ENCODE results near the gene GNAI1. TPM values are rescaled to one million over a fixed set of nuclear protein-coding genes. Genes with fewer than 3 reads are reported as not detected.

Gene GNAI1
- total and polyA plus RNA-seq, 4 donors = 8.9 to 38.7 (median 20.9) TPM

GRCh38 chr7:80165177-80165576, 30.5 kb downstream of the GNAI1 start:
- no peak for DNase-seq (ENCODE audit: low spot score)
- no peak for TF ChIP-seq CTCF (IDR thresholded peaks at IDR 0.05; ENCODE audit: low read depth, low read length, missing input control)
- no peak for TF ChIP-seq YY1 (IDR thresholded peaks at IDR 0.05)
- TF ChIP-seq SP1 (IDR thresholded peaks at IDR 0.05) = no peak
- TF ChIP-seq, protein P1, sequence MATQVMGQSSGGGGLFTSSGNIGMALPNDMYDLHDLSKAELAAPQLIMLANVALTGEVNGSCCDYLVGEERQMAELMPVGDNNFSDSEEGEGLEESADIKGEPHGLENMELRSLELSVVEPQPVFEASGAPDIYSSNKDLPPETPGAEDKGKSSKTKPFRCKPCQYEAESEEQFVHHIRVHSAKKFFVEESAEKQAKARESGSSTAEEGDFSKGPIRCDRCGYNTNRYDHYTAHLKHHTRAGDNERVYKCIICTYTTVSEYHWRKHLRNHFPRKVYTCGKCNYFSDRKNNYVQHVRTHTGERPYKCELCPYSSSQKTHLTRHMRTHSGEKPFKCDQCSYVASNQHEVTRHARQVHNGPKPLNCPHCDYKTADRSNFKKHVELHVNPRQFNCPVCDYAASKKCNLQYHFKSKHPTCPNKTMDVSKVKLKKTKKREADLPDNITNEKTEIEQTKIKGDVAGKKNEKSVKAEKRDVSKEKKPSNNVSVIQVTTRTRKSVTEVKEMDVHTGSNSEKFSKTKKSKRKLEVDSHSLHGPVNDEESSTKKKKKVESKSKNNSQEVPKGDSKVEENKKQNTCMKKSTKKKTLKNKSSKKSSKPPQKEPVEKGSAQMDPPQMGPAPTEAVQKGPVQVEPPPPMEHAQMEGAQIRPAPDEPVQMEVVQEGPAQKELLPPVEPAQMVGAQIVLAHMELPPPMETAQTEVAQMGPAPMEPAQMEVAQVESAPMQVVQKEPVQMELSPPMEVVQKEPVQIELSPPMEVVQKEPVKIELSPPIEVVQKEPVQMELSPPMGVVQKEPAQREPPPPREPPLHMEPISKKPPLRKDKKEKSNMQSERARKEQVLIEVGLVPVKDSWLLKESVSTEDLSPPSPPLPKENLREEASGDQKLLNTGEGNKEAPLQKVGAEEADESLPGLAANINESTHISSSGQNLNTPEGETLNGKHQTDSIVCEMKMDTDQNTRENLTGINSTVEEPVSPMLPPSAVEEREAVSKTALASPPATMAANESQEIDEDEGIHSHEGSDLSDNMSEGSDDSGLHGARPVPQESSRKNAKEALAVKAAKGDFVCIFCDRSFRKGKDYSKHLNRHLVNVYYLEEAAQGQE (IDR thresholded peaks at IDR 0.05) = no peak
- TF ChIP-seq GABPA (IDR thresholded peaks at IDR 0.05 in 1 of 2, conservative IDR thresholded peaks at IDR 0.05 in 1 of 2) = no peak
- TF ChIP-seq RXRA (IDR thresholded peaks at IDR 0.05) = no peak
- no peak for TF ChIP-seq NR2F2 (IDR thresholded peaks at IDR 0.05)
- TF ChIP-seq EGR1 (IDR thresholded peaks at IDR 0.05; ENCODE audit: low read depth in 2 of 2) = no peak
- no peak for TF ChIP-seq FOXA2 (IDR thresholded peaks at IDR 0.05)
- no peak for TF ChIP-seq ZBTB33 (IDR thresholded peaks at IDR 0.05)
- no peak for TF ChIP-seq FOXA1 (IDR thresholded peaks at IDR 0.05)
- H3K9me3 ChIP-seq (ENCODE audit: control insufficient read depth in 4 of 4, low read length in 3 of 4) = peaks cover 0 to 6% (median under 1%) of the 10 kb centered on the region in 4 donors
- no peak overlapping the region for H3K27ac ChIP-seq (ENCODE audit: low read depth in 1 of 2, low read length in 2 of 2)
- peaks cover 0 to 4% (median under 1%) of the 10 kb centered on the region in 4 donors for H3K4me1 ChIP-seq (ENCODE audit: control insufficient read depth in 4 of 4, insufficient read depth in 4 of 4, low read length in 3 of 4)
- no peaks in the 10 kb centered on the region for H3K27me3 ChIP-seq (ENCODE audit: control insufficient read depth in 4 of 4, insufficient read depth in 4 of 4, low read length in 3 of 4)
- H3K4me3 ChIP-seq (ENCODE audit: low read depth in 1 of 3, low read length in 3 of 3) = no peak overlapping the region
- no peak overlapping the region for H3K9ac ChIP-seq (ENCODE audit: low read depth in 1 of 2, low read length in 2 of 2)
- no peaks in the 10 kb centered on the region for H3K36me3 ChIP-seq (ENCODE audit: control insufficient read depth in 4 of 4, insufficient read depth in 3 of 4, low read depth in 1 of 4, low read length in 3 of 4)

DNA sequence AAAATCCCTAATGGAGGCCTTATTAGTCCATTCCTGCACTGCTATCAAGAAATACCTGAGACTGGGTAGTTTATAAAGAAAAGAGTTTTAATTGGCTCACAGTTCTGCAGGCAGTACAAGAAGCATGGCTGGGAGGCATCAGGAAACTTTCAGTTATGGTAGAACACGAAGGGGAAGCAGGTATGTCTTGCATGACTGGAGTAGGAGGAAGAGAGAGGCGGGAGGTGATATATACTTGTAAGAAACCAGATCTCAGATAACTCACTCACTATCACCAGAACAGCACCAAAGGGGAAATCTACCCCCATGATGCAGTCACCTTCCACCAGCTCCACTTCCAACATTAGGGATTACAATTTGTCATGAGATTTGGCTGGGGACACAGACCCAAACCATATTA, 35.8 kb downstream of the GNAI1 start:
- no peaks in the 10 kb centered on the region for H3K36me3 ChIP-seq (ENCODE audit: control insufficient read depth in 4 of 4, insufficient read depth in 3 of 4, low read depth in 1 of 4, low read length in 3 of 4)
- H3K9ac ChIP-seq (ENCODE audit: low read depth in 1 of 2, low read length in 2 of 2) = no peak overlapping the region
- H3K27ac ChIP-seq (ENCODE audit: low read depth in 1 of 2, low read length in 2 of 2) = no peak overlapping the region
- H3K4me1 ChIP-seq (ENCODE audit: control insufficient read depth in 4 of 4, insufficient read depth in 4 of 4, low read length in 3 of 4) = no peaks in the 10 kb centered on the region
- TF ChIP-seq GABPA (IDR thresholded peaks at IDR 0.05 in 1 of 2, conservative IDR thresholded peaks at IDR 0.05 in 1 of 2) (no peak), TAF1 (conservative IDR thresholded peaks at IDR 0.05) (no peak), JUND (IDR thresholded peaks at IDR 0.05) (no peak), MAX (IDR thresholded peaks at IDR 0.05) (no peak)
- H3K27me3 ChIP-seq (ENCODE audit: control insufficient read depth in 4 of 4, insufficient read depth in 4 of 4, low read length in 3 of 4) = no peaks in the 10 kb centered on the region
- WGBS = 90% methylated on average over 2 of the region's 2 CpGs
- no peak overlapping the region for H3K4me3 ChIP-seq (ENCODE audit: low read depth in 1 of 3, low read length in 3 of 3)
- H3K9me3 ChIP-seq (ENCODE audit: control insufficient read depth in 4 of 4, low read length in 3 of 4) = peaks cover 0 to 14% (median 5%) of the 10 kb centered on the region in 4 donors
- no peak for DNase-seq (ENCODE audit: low spot score)
